ENCODE measurements around the gene ZNF423. TPM values are rescaled to one million over a fixed set of nuclear protein-coding genes. Genes with fewer than 3 reads are reported as not detected.

Gene ZNF423
- total RNA-seq, 1 experiment from 2014 or later = 0.20 TPM

GRCh38 chr16:49537924-49538459 is 317.9 kb downstream of the ZNF423 start:
- intact Hi-C loops (cut with micrococcal nuclease; ENCODE audit: unreplicated experiment) = no loop called here
- Histone ChIP-seq H3K4me1 (no peaks in the 10 kb centered on the region), H3K9me3 (no peaks in the 10 kb centered on the region), H3K36me3 (ENCODE audit: control insufficient read depth, insufficient read depth, low read length) (no peaks in the 10 kb centered on the region), H3K4me3 (ENCODE audit: low read depth, low read length) (no peak overlapping the region), H3K27me3 (replicated peaks; ENCODE audit: control insufficient read depth, insufficient read depth, low read length) (no peaks in the 10 kb centered on the region)
- BruUV-seq (replicated peaks) = no TSS peak
- Mint-ChIP-seq H3K4me1 (ENCODE audit: low read depth, unreplicated experiment) (no peaks in the 10 kb centered on the region), H3K4me3 (ENCODE audit: unreplicated experiment) (no peak overlapping the region), H3K9me3 (ENCODE audit: unreplicated experiment) (no peaks in the 10 kb centered on the region), H3K27me3 (ENCODE audit: insufficient read depth, unreplicated experiment) (peaks cover 27% of the 10 kb centered on the region), H3K27ac (ENCODE audit: unreplicated experiment) (no peak overlapping the region), H3K36me3 (ENCODE audit: insufficient read depth, unreplicated experiment) (no peaks in the 10 kb centered on the region)
- no peak for TF ChIP-seq CTCF (IDR thresholded peaks at IDR 0.05; ENCODE audit: insufficient read depth in 1 of 2, low read depth in 1 of 2, low read length in 1 of 2, severe bottlenecking in 1 of 2, unreplicated experiment in 1 of 2)
- ChIA-PET CTCF (interaction anchor here (0.6 to 1.4 kb wide), 2 partner anchors 13 to 18 kb away, joined by 3 read pairs; no protein-coding TSS in a partner anchor), POLR2A (no interaction called here)
- no peak for DNase-seq

DNA sequence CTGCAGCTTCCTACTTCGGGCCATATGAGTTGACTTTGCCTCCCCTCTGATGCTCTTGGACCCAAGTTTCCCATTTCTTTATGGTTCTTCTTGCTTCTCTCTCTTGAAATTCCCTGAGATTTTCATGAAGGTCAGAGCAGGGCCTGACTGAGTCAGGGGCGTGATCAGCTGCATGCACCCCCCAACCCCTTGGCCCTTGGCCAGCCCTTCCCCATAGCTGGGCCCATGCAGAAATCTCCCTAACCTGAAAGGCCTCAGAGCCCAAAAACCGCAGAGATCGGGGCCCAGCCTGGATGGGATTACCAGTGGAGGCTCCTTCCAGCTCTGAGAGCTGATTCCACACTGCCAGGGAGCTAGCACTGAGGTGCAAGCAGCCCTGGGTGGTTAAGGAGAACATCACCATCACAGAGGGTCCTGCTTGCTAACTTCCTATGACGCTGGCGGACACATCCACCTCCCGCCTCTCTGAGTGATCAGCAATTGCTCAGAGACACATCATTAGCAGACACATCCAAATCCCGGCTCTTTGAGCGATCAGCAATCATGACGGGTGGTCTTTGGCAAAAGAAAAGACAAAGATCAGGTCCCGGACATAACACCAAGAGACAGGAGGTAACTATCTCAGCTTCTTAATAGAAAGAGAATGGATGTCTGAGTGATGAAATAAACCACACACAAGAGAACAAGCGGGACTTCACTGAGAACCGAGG is 320.9 kb downstream of the ZNF423 start:
- peaks cover 38% of the 10 kb centered on the region for H3K27me3 Mint-ChIP-seq (ENCODE audit: insufficient read depth, unreplicated experiment)
- H3K9me3 Mint-ChIP-seq (ENCODE audit: unreplicated experiment) = no peaks in the 10 kb centered on the region
- no peak overlapping the region for H3K27ac Mint-ChIP-seq (ENCODE audit: unreplicated experiment)
- intact Hi-C loops (cut with micrococcal nuclease; ENCODE audit: unreplicated experiment) = no loop called here
- TF ChIP-seq CTCF (IDR thresholded peaks at IDR 0.05; ENCODE audit: insufficient read depth in 1 of 2, low read depth in 1 of 2, low read length in 1 of 2, severe bottlenecking in 1 of 2, unreplicated experiment in 1 of 2) = no peak
- H3K9me3 ChIP-seq = no peaks in the 10 kb centered on the region
- DNase-seq = no peak
- H3K4me1 ChIP-seq = no peaks in the 10 kb centered on the region
- no peaks in the 10 kb centered on the region for H3K27me3 ChIP-seq (replicated peaks; ENCODE audit: control insufficient read depth, insufficient read depth, low read length)
- ChIA-PET POLR2A (no interaction called here), CTCF (no interaction called here)
- no peaks in the 10 kb centered on the region for H3K36me3 Mint-ChIP-seq (ENCODE audit: insufficient read depth, unreplicated experiment)
- H3K4me3 Mint-ChIP-seq (ENCODE audit: unreplicated experiment) = no peak overlapping the region
- no peak overlapping the region for H3K4me3 ChIP-seq (ENCODE audit: low read depth, low read length)
- no TSS peak for BruUV-seq (replicated peaks)
- H3K36me3 ChIP-seq (ENCODE audit: control insufficient read depth, insufficient read depth, low read length) = no peaks in the 10 kb centered on the region
- no peaks in the 10 kb centered on the region for H3K4me1 Mint-ChIP-seq (ENCODE audit: low read depth, unreplicated experiment)

- Histone ChIP-seq H3K4me1 (no peaks in the 10 kb centered on the region), H3K9me3 (no peaks in the 10 kb centered on the region), H3K4me3 (ENCODE audit: low read depth, low read length) (no peak overlapping the region), H3K27me3 (replicated peaks; ENCODE audit: control insufficient read depth, insufficient read depth, low read length) (peaks cover 1% of the 10 kb centered on the region), H3K36me3 (ENCODE audit: control insufficient read depth, insufficient read depth, low read length) (no peaks in the 10 kb centered on the region)
- Mint-ChIP-seq H3K27ac (ENCODE audit: unreplicated experiment) (no peak overlapping the region), H3K36me3 (ENCODE audit: insufficient read depth, unreplicated experiment) (no peaks in the 10 kb centered on the region), H3K27me3 (ENCODE audit: insufficient read depth, unreplicated experiment) (peaks cover 39% of the 10 kb centered on the region), H3K9me3 (ENCODE audit: unreplicated experiment) (no peaks in the 10 kb centered on the region), H3K4me3 (ENCODE audit: unreplicated experiment) (no peak overlapping the region), H3K4me1 (ENCODE audit: low read depth, unreplicated experiment) (no peaks in the 10 kb centered on the region)
- CTCF ChIA-PET = no interaction called here
- no peak for DNase-seq
- no peak for TF ChIP-seq CTCF (IDR thresholded peaks at IDR 0.05; ENCODE audit: insufficient read depth in 1 of 2, low read depth in 1 of 2, low read length in 1 of 2, severe bottlenecking in 1 of 2, unreplicated experiment in 1 of 2)
- intact Hi-C loops (cut with micrococcal nuclease; ENCODE audit: unreplicated experiment) = no loop called here
- POLR2A ChIA-PET = no interaction called here
- BruUV-seq (replicated peaks) = no TSS peak
Observed at GRCh38 chr16:49533422-49533821, 322.5 kb downstream of the ZNF423 start.
